ENCODE results near the gene AARS2. TPM values are rescaled to one million over a fixed set of nuclear protein-coding genes. Genes with fewer than 3 reads are reported as not detected.
A peak's percentile ranks its signal among the peaks of the same experiment; 100 is the strongest.

AARS2 gene
- total and polyA plus RNA-seq, 9 of the 15 experiments (the other 6 are each of a cell fraction or from before 2014, with no cell fraction given) = 0.97 to 34.0 (median 18.3) TPM

- TF ChIP-seq, protein P1, sequence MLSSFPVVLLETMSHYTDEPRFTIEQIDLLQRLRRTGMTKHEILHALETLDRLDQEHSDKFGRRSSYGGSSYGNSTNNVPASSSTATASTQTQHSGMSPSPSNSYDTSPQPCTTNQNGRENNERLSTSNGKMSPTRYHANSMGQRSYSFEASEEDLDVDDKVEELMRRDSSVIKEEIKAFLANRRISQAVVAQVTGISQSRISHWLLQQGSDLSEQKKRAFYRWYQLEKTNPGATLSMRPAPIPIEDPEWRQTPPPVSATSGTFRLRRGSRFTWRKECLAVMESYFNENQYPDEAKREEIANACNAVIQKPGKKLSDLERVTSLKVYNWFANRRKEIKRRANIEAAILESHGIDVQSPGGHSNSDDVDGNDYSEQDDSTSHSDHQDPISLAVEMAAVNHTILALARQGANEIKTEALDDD (IDR thresholded peaks at IDR 0.05) = no peak
- TF ChIP-seq RAD21 (CRISPR knock-in tag; conservative IDR thresholded peaks at IDR 0.05 in 1 of 2, IDR thresholded peaks at IDR 0.05 in 1 of 2) = peak; percentile 82 to 95
- peak; percentile 72; the same call in 1 of the 2 replicates for TF ChIP-seq STAG1 (CRISPR knock-in tag; IDR thresholded peaks at IDR 0.05; ENCODE audit: borderline replicate concordance)
- peak; percentile 33; the same call in 1 of the 2 replicates for TF ChIP-seq VEZF1 (CRISPR knock-in tag; IDR thresholded peaks at IDR 0.05)
- TF ChIP-seq, protein P2, sequence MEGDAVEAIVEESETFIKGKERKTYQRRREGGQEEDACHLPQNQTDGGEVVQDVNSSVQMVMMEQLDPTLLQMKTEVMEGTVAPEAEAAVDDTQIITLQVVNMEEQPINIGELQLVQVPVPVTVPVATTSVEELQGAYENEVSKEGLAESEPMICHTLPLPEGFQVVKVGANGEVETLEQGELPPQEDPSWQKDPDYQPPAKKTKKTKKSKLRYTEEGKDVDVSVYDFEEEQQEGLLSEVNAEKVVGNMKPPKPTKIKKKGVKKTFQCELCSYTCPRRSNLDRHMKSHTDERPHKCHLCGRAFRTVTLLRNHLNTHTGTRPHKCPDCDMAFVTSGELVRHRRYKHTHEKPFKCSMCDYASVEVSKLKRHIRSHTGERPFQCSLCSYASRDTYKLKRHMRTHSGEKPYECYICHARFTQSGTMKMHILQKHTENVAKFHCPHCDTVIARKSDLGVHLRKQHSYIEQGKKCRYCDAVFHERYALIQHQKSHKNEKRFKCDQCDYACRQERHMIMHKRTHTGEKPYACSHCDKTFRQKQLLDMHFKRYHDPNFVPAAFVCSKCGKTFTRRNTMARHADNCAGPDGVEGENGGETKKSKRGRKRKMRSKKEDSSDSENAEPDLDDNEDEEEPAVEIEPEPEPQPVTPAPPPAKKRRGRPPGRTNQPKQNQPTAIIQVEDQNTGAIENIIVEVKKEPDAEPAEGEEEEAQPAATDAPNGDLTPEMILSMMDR (IDR thresholded peaks at IDR 0.05 in 2 of 3, conservative IDR thresholded peaks at IDR 0.05 in 1 of 3; ENCODE audit: insufficient read depth in 2 of 3, low read depth in 1 of 3, low read length in 3 of 3) = peak; percentile 94 to 99 (median 97)
- TF ChIP-seq LCOR (CRISPR knock-in tag; IDR thresholded peaks at IDR 0.05) = no peak
- TF ChIP-seq, protein P3, sequence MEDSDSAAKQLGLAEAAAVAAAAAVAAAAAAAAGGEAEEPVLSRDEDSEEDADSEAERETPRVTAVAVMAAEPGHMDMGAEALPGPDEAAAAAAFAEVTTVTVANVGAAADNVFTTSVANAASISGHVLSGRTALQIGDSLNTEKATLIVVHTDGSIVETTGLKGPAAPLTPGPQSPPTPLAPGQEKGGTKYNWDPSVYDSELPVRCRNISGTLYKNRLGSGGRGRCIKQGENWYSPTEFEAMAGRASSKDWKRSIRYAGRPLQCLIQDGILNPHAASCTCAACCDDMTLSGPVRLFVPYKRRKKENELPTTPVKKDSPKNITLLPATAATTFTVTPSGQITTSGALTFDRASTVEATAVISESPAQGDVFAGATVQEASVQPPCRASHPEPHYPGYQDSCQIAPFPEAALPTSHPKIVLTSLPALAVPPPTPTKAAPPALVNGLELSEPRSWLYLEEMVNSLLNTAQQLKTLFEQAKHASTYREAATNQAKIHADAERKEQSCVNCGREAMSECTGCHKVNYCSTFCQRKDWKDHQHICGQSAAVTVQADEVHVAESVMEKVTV (CRISPR knock-in tag; IDR thresholded peaks at IDR 0.05) = peak; percentile 72
- TF ChIP-seq NFIC (IDR thresholded peaks at IDR 0.05) = peak; percentile 71
- peak; percentile 48 for TF ChIP-seq RB1 (IDR thresholded peaks at IDR 0.05; ENCODE audit: low read depth)
- peak; percentile 65; the same call in 1 of the 2 replicates for TF ChIP-seq ARID2 (IDR thresholded peaks at IDR 0.05)
- peak; percentile 71 for TF ChIP-seq SP1 (CRISPR knock-in tag; IDR thresholded peaks at IDR 0.05)
- peak; percentile 72 for TF ChIP-seq ESRRA (IDR thresholded peaks at IDR 0.05; ENCODE audit: borderline replicate concordance, low read depth)
- 0 out of 2 replicates have a peak, but pooled peaks have one; percentile 38 for TF ChIP-seq MYC (IDR thresholded peaks at IDR 0.05; ENCODE audit: low read depth, low read length)
- no peak for TF ChIP-seq MYC (CRISPR knock-in tag; IDR thresholded peaks at IDR 0.05; ENCODE audit: borderline replicate concordance, low read depth)
- TF ChIP-seq SMC3 (conservative IDR thresholded peaks at IDR 0.05; ENCODE audit: insufficient read depth, low read depth, low read length) = peak; percentile 90
- TF ChIP-seq ZNF445 (CRISPR knock-in tag; IDR thresholded peaks at IDR 0.05; ENCODE audit: low read depth) = no peak
- TF ChIP-seq FOXP1 (CRISPR knock-in tag; IDR thresholded peaks at IDR 0.05) = peak; percentile 48; the same call in 1 of the 2 replicates
- 0 out of 4 replicates have a peak, but pooled peaks of 1 of the 2 experiments have one; percentile 36 for TF ChIP-seq RCOR1 (IDR thresholded peaks at IDR 0.05; ENCODE audit: borderline replicate concordance in 1 of 2, low read depth in 2 of 2, low read length in 2 of 2)
- TF ChIP-seq ZNF263 (CRISPR knock-in tag; IDR thresholded peaks at IDR 0.05; ENCODE audit: borderline replicate concordance) = no peak
- TF ChIP-seq CTBP1 (IDR thresholded peaks at IDR 0.05; ENCODE audit: borderline replicate concordance) = peak; percentile 24; the same call in 1 of the 2 replicates
- no peak for TF ChIP-seq GABPB1 (CRISPR knock-in tag; IDR thresholded peaks at IDR 0.05)
- peak; percentile 40; the same call in 1 of the 2 replicates for TF ChIP-seq ZEB2 (IDR thresholded peaks at IDR 0.05)
- peak; percentile 32; the same call in 1 of the 2 replicates for TF ChIP-seq CBFA2T2 (conservative IDR thresholded peaks at IDR 0.05)
Measured at GRCh38 chr6:44268095-44268628, 45.0 kb downstream of the AARS2 start (continued).
